ENCODE measurements around the gene RREB1. TPM values are rescaled to one million over a fixed set of nuclear protein-coding genes. Genes with fewer than 3 reads are reported as not detected.

Gene RREB1
- total RNA-seq, 1 donor from 2014 or later = 67.7 TPM

DNA sequence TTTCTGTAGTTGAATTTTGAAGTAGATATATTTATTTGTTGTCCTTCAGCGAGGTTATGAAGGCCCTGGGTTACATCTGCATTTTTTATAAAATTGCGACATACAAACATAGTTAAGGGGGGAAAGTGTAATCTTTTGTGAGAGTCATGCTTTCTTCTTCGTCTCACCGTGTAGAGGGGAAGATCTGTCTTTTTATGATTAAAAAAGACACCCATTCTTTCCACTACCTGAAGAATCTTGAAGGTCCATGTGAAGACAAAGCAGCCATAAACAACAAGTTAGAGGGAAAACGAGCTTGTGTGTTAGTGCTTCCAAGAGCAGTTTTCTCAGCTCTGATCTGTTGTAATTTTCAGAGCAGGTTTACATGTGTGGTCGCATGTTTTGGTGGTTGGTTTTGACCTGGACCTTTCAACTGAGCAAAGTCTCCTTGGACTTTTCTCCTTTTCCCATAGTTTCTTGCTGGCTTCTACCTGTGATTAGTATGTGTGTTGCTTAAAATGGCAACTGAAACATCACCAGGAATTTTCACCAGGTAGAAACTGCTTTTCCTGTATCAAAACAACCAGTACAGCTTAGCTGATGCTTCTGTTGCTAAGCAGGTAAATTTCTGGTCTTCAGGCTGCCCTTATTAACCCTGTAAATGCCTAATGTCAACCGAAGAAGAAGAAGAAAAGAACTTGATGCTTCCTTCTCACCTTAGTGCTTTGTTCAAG, 37.3 kb downstream of the RREB1 start:
- TF ChIP-seq, protein P1, sequence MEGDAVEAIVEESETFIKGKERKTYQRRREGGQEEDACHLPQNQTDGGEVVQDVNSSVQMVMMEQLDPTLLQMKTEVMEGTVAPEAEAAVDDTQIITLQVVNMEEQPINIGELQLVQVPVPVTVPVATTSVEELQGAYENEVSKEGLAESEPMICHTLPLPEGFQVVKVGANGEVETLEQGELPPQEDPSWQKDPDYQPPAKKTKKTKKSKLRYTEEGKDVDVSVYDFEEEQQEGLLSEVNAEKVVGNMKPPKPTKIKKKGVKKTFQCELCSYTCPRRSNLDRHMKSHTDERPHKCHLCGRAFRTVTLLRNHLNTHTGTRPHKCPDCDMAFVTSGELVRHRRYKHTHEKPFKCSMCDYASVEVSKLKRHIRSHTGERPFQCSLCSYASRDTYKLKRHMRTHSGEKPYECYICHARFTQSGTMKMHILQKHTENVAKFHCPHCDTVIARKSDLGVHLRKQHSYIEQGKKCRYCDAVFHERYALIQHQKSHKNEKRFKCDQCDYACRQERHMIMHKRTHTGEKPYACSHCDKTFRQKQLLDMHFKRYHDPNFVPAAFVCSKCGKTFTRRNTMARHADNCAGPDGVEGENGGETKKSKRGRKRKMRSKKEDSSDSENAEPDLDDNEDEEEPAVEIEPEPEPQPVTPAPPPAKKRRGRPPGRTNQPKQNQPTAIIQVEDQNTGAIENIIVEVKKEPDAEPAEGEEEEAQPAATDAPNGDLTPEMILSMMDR (IDR thresholded peaks at IDR 0.05) = no peak
- Mint-ChIP-seq H3K36me3 (ENCODE audit: low read depth) (peaks cover 2% of the 10 kb centered on the region), H3K4me3 (no peak overlapping the region), H3K4me1 (peaks cover 72% of the 10 kb centered on the region), H3K27me3 (no peaks in the 10 kb centered on the region), H3K9me3 (no peaks in the 10 kb centered on the region), H3K27ac (peak overlapping the region; percentile 73)
- CTCF ChIA-PET = no interaction called here
- POLR2A ChIA-PET = no interaction called here
- intact Hi-C loops (cut with micrococcal nuclease) = no loop called here
- no peak for ATAC-seq (ENCODE audit: low read depth)
- no peak for DNase-seq

DNA sequence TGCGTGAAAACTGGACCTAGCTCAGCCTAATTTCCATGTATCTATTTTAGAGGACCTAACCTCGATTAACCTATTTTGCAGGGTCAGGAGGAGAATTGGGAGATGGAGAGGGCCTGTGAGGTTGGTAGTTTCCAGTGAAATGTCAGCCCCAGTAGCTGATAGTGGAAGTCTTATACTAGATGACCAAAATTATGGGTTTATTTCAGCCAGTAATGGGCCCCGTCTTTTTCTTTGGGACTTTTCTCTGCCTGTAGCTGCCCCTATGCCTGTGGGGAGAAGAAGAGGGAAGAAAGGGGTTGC, 37.8 kb downstream of the RREB1 start:
- H3K27ac Mint-ChIP-seq = peak overlapping the region; percentile 73
- H3K36me3 Mint-ChIP-seq (ENCODE audit: low read depth) = peaks cover 2% of the 10 kb centered on the region
- intact Hi-C loops (cut with micrococcal nuclease) = no loop called here
- H3K9me3 Mint-ChIP-seq = no peaks in the 10 kb centered on the region
- peak overlapping the region; percentile 69 for H3K4me3 Mint-ChIP-seq
- ATAC-seq (ENCODE audit: low read depth) (no peak), DNase-seq (no peak)
- ChIA-PET POLR2A (no interaction called here), CTCF (no interaction called here)
- H3K4me1 Mint-ChIP-seq = peaks cover 72% of the 10 kb centered on the region
- TF ChIP-seq, protein P1 (IDR thresholded peaks at IDR 0.05) = no peak
- no peaks in the 10 kb centered on the region for H3K27me3 Mint-ChIP-seq

DNA sequence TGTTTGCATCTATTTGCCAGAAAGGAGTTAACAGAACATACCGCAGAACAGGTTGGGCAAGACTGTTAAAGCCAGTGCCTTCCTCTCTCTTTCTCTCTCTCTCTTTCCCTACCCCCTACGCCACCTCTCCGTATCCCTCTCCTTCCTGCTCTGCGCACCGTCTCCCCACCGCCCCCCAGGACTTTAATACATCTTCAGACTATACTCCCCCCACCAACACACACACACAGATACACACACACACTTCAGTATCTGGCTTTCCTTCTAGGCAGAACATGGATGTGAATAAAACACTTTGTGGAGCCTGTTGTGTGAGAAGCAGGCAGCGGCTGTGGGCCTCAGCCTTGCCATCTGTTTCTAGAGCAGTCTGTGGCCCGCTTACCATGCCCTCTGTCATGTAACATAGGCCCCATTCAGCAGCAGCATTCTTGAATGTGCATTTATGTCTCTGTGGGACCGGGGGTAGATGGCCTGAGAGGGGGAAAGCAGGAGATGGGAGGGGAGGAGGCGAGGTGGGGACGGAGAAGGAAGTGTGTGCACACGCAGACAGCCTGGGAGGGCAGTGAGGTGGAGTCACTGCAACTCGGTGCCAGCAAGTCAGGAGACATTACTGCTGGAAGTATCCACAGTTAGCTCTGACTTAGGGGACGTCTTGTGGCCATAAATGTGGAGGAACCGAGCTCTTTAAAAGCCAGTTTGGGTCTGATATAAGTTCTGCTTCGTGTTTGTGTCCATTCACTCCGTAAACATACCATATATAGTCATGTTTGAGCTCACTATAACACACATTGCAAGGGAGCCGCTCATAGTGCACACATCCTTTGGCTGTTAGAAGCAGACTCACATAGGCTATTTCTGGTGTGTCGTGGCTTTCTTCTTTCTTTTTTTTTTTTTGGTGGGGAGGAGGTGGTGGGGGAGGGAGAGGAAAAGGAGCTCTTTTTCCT, 38.4 kb downstream of the RREB1 start:
- peak; percentile 55 for ATAC-seq (ENCODE audit: low read depth)
- TF ChIP-seq, protein P1 (IDR thresholded peaks at IDR 0.05) = no peak
- CTCF ChIA-PET = interaction anchor here (0.8 to 1.8 kb wide), 2 partner anchors 10 to 98 kb away, joined by 3 to 6 read pairs; no protein-coding TSS in a partner anchor
- Mint-ChIP-seq H3K36me3 (ENCODE audit: low read depth) (peaks cover 2% of the 10 kb centered on the region), H3K27me3 (no peaks in the 10 kb centered on the region), H3K4me3 (peak overlapping the region; percentile 69), H3K9me3 (no peaks in the 10 kb centered on the region), H3K27ac (peak overlapping the region; percentile 73), H3K4me1 (peaks cover 75% of the 10 kb centered on the region)
- POLR2A ChIA-PET = interaction anchor here (0.8 to 1.6 kb wide), 3 partner anchors 9 to 10 kb away, joined by 3 to 21 read pairs (median 5); no protein-coding TSS in a partner anchor
- intact Hi-C loops (cut with micrococcal nuclease) = loop anchor here (1.0 kb wide), 1 partner anchor 8 kb away; no protein-coding TSS in a partner anchor
- no peak for DNase-seq

DNA sequence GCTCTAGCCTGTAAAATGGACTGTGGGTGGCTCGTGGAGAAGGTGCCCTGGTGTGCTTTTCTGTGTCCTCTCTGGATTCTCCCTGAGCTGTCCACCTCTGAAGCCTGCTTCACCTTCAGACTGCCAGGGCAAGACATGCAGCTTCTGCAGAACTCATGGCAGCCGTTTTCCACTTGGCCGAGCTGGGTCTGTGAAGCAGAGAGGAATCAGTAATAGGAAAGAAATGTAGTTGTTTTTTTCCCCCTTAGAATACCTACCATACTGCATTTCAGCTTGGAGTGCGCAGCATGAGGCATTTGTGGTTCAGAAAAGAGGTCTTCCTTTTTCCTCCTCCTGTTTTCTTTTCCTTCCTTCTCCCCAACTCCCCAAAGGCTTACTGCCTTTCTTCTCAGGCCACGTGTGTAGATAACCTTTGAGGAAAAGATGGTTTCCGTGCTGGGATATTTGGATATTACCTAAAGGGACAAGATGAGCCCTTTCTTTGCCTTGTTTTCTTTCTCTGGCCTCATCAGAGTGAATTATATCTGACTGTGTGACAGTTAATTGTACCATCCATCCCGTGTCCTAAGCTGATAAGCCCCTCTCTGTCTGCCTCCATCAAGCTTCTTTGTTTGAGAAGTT, 39.4 kb downstream of the RREB1 start:
- CTCF ChIA-PET = interaction anchor here (0.8 to 1.8 kb wide), 2 partner anchors 9 to 97 kb away, joined by 3 to 6 read pairs; no protein-coding TSS in a partner anchor
- peaks cover 78% of the 10 kb centered on the region for H3K4me1 Mint-ChIP-seq
- POLR2A ChIA-PET = interaction anchor here (1.0 to 1.6 kb wide), 3 partner anchors 8 to 11 kb away, joined by 3 to 21 read pairs (median 5); no protein-coding TSS in a partner anchor
- H3K27ac Mint-ChIP-seq = peak overlapping the region; percentile 43
- peaks cover 3% of the 10 kb centered on the region for H3K36me3 Mint-ChIP-seq (ENCODE audit: low read depth)
- TF ChIP-seq, protein P1 (IDR thresholded peaks at IDR 0.05) = no peak
- DNase-seq (no peak), ATAC-seq (ENCODE audit: low read depth) (no peak)
- H3K27me3 Mint-ChIP-seq = no peaks in the 10 kb centered on the region
- H3K4me3 Mint-ChIP-seq = peak overlapping the region; percentile 69
- no peaks in the 10 kb centered on the region for H3K9me3 Mint-ChIP-seq
- intact Hi-C loops (cut with micrococcal nuclease) = no loop called here
